Activated T-cell treated with anti-CD3 and anti-CD28 coated beads, Interleukin-2, amount 50 U/mL, for 4 hours (primary cell): ENCODE measurements around the gene GRID2. TPM values are rescaled to one million over a fixed set of nuclear protein-coding genes. Genes with fewer than 3 reads are reported as not detected.
"Not testable (repeated sequence)": the region's sequence is repeated elsewhere in the genome, so short reads cannot be mapped to it uniquely, and the experiment has no call there.

ENCODE experiments used
- ATAC-seq, 2 donors: fragments of 200-7000 bp; cut with Tn5 transposase; one replicate each; pipeline ENCODE4 v1.10.0; 2021
- DNase-seq: peaks from one replicate; pipeline ENCODE4 v3.0.0-alpha.2; 2020
- H3K27me3 Mint-ChIP-seq: one replicate; pipeline ENCODE4 v1.8.0; 2021; ENCODE audit warnings: low read depth, mixed read lengths
- H3K36me3 Mint-ChIP-seq: one replicate; pipeline ENCODE4 v1.8.0; 2022; ENCODE audit warnings: mixed read lengths; ENCODE audit not compliant: insufficient read depth
- H3K4me1 Mint-ChIP-seq: one replicate; pipeline ENCODE4 v1.8.0; 2021; ENCODE audit warnings: low read depth, mixed read lengths
- H3K4me3 Mint-ChIP-seq: one replicate; pipeline ENCODE4 v1.8.0; 2021; ENCODE audit warnings: mild to moderate bottlenecking, moderate library complexity, mixed read lengths
- H3K9me3 Mint-ChIP-seq: one replicate; pipeline ENCODE4 v1.8.0; 2021; ENCODE audit warnings: mixed read lengths
- total RNA-seq, 3 donors: library from RNA; stranded (reverse); gene quantifications; one replicate each; pipeline ENCODE4 v1.2.1, GENCODE V29; 2021

GRID2 gene
- total RNA-seq, 3 donors from 2014 or later, result 0.22 TPM; not detected in 2

- ATAC-seq (no peak), DNase-seq (no peak)
- Mint-ChIP-seq H3K4me3 (no peak overlapping the region), H3K36me3 (no peaks in the 10 kb centered on the region), H3K4me1 (no peaks in the 10 kb centered on the region), H3K27me3 (no peaks in the 10 kb centered on the region), H3K9me3 (peaks cover 7% of the 10 kb centered on the region)
Observed at GRCh38 chr4:93289831-93290230, 986.1 kb downstream of the GRID2 start.

- ATAC-seq, result no peak
- no peak for DNase-seq
- H3K4me3 Mint-ChIP-seq, result no peak overlapping the region
- H3K9me3 Mint-ChIP-seq, result peaks cover 7% of the 10 kb centered on the region
- H3K27me3 Mint-ChIP-seq, result no peaks in the 10 kb centered on the region
- H3K36me3 Mint-ChIP-seq, result no peaks in the 10 kb centered on the region
- H3K4me1 Mint-ChIP-seq, result no peaks in the 10 kb centered on the region
Observed at GRCh38 chr4:93299118-93299517, 995.4 kb downstream of the GRID2 start.

- ATAC-seq, result not testable (repeated sequence)
Observed at GRCh38 chr4:93300780-93301555, 997.2 kb downstream of the GRID2 start.

GRCh38 chr4:93302310-93302709 is 998.5 kb downstream of the GRID2 start:
- Mint-ChIP-seq H3K4me3 (no peak overlapping the region), H3K4me1 (no peaks in the 10 kb centered on the region), H3K9me3 (peaks cover 11% of the 10 kb centered on the region), H3K27me3 (no peaks in the 10 kb centered on the region), H3K36me3 (no peaks in the 10 kb centered on the region)
- ATAC-seq, result no peak
- DNase-seq, result no peak

More at GRCh38 chr4:93300780-93301555, 997.2 kb downstream of the GRID2 start:
- H3K4me3 Mint-ChIP-seq, DNase-seq, H3K36me3 Mint-ChIP-seq, H3K27me3 Mint-ChIP-seq, H3K4me1 Mint-ChIP-seq: not testable (repeated sequence)
- H3K9me3 Mint-ChIP-seq, result peaks cover 11% of the 10 kb centered on the region

- H3K9me3 Mint-ChIP-seq, result peaks cover 14% of the 10 kb centered on the region
- no peak overlapping the region for H3K4me3 Mint-ChIP-seq
- no peak for ATAC-seq
- H3K4me1 Mint-ChIP-seq, result no peaks in the 10 kb centered on the region
- DNase-seq, result no peak
- H3K36me3 Mint-ChIP-seq, result no peaks in the 10 kb centered on the region
- no peaks in the 10 kb centered on the region for H3K27me3 Mint-ChIP-seq
Observed at GRCh38 chr4:93303440-93303839, 999.7 kb downstream of the GRID2 start.

GRCh38 chr4:93312299-93312698 is 1008.5 kb downstream of the GRID2 start:
- ATAC-seq, result no peak
- Mint-ChIP-seq H3K4me1 (no peaks in the 10 kb centered on the region), H3K36me3 (no peaks in the 10 kb centered on the region), H3K27me3 (no peaks in the 10 kb centered on the region), H3K4me3 (no peak overlapping the region), H3K9me3 (peaks cover 22% of the 10 kb centered on the region)
- DNase-seq, result no peak

- no peak for DNase-seq
- no peaks in the 10 kb centered on the region for H3K36me3 Mint-ChIP-seq
- peaks cover 19% of the 10 kb centered on the region for H3K9me3 Mint-ChIP-seq
- no peaks in the 10 kb centered on the region for H3K4me1 Mint-ChIP-seq
- no peak overlapping the region for H3K4me3 Mint-ChIP-seq
- ATAC-seq, result no peak
- H3K27me3 Mint-ChIP-seq, result no peaks in the 10 kb centered on the region
Observed at GRCh38 chr4:93313197-93313596, 1009.4 kb downstream of the GRID2 start.

- H3K9me3 Mint-ChIP-seq, result peaks cover 18% of the 10 kb centered on the region
- no peaks in the 10 kb centered on the region for H3K27me3 Mint-ChIP-seq
- ATAC-seq (no peak), DNase-seq (no peak)
- H3K4me3 Mint-ChIP-seq, result no peak overlapping the region
- no peaks in the 10 kb centered on the region for H3K36me3 Mint-ChIP-seq
- H3K4me1 Mint-ChIP-seq, result no peaks in the 10 kb centered on the region
Observed at GRCh38 chr4:93317057-93317456, 1013.3 kb downstream of the GRID2 start.

GRCh38 chr4:93317561-93317960 is 1013.8 kb downstream of the GRID2 start:
- Mint-ChIP-seq H3K36me3 (no peaks in the 10 kb centered on the region), H3K27me3 (no peaks in the 10 kb centered on the region), H3K9me3 (peaks cover 18% of the 10 kb centered on the region), H3K4me3 (no peak overlapping the region), H3K4me1 (no peaks in the 10 kb centered on the region)
- DNase-seq (no peak), ATAC-seq (no peak)

GRCh38 chr4:93319041-93319440 is 1015.3 kb downstream of the GRID2 start:
- Mint-ChIP-seq H3K4me1 (no peaks in the 10 kb centered on the region), H3K4me3 (no peak overlapping the region), H3K36me3 (no peaks in the 10 kb centered on the region), H3K9me3 (peaks cover 18% of the 10 kb centered on the region), H3K27me3 (no peaks in the 10 kb centered on the region)
- no peak for ATAC-seq
- DNase-seq, result no peak

- Mint-ChIP-seq H3K4me1 (no peaks in the 10 kb centered on the region), H3K4me3 (no peak overlapping the region), H3K27me3 (no peaks in the 10 kb centered on the region), H3K9me3 (peaks cover 18% of the 10 kb centered on the region), H3K36me3 (no peaks in the 10 kb centered on the region)
- DNase-seq (no peak), ATAC-seq (no peak)
Observed at GRCh38 chr4:93320356-93320755, 1016.6 kb downstream of the GRID2 start.

- ATAC-seq (no peak), DNase-seq (no peak)
- Mint-ChIP-seq H3K27me3 (no peaks in the 10 kb centered on the region), H3K9me3 (peaks cover 11% of the 10 kb centered on the region), H3K4me1 (no peaks in the 10 kb centered on the region), H3K4me3 (no peak overlapping the region), H3K36me3 (no peaks in the 10 kb centered on the region)
Observed at GRCh38 chr4:93327346-93327745, 1023.6 kb downstream of the GRID2 start.

GRCh38 chr4:93334003-93334402 is 1030.2 kb downstream of the GRID2 start:
- Mint-ChIP-seq H3K27me3 (no peaks in the 10 kb centered on the region), H3K36me3 (no peaks in the 10 kb centered on the region), H3K4me3 (no peak overlapping the region), H3K9me3 (no peaks in the 10 kb centered on the region), H3K4me1 (no peaks in the 10 kb centered on the region)
- DNase-seq, result no peak
- no peak for ATAC-seq

GRCh38 chr4:93337196-93337595 is 1033.4 kb downstream of the GRID2 start:
- DNase-seq (no peak), ATAC-seq (no peak)
- H3K9me3 Mint-ChIP-seq, result no peaks in the 10 kb centered on the region
- H3K27me3 Mint-ChIP-seq, result no peaks in the 10 kb centered on the region
- no peaks in the 10 kb centered on the region for H3K4me1 Mint-ChIP-seq
- no peaks in the 10 kb centered on the region for H3K36me3 Mint-ChIP-seq
- H3K4me3 Mint-ChIP-seq, result no peak overlapping the region

- no peak for DNase-seq
- no peaks in the 10 kb centered on the region for H3K27me3 Mint-ChIP-seq
- no peaks in the 10 kb centered on the region for H3K9me3 Mint-ChIP-seq
- no peak overlapping the region for H3K4me3 Mint-ChIP-seq
- H3K36me3 Mint-ChIP-seq, result no peaks in the 10 kb centered on the region
- no peaks in the 10 kb centered on the region for H3K4me1 Mint-ChIP-seq
- no peak for ATAC-seq
Observed at GRCh38 chr4:93342738-93343137, 1039.0 kb downstream of the GRID2 start.
